Measurements from ENCODE around the gene HLA-DRA.

The HLA-DRA gene

DNA sequence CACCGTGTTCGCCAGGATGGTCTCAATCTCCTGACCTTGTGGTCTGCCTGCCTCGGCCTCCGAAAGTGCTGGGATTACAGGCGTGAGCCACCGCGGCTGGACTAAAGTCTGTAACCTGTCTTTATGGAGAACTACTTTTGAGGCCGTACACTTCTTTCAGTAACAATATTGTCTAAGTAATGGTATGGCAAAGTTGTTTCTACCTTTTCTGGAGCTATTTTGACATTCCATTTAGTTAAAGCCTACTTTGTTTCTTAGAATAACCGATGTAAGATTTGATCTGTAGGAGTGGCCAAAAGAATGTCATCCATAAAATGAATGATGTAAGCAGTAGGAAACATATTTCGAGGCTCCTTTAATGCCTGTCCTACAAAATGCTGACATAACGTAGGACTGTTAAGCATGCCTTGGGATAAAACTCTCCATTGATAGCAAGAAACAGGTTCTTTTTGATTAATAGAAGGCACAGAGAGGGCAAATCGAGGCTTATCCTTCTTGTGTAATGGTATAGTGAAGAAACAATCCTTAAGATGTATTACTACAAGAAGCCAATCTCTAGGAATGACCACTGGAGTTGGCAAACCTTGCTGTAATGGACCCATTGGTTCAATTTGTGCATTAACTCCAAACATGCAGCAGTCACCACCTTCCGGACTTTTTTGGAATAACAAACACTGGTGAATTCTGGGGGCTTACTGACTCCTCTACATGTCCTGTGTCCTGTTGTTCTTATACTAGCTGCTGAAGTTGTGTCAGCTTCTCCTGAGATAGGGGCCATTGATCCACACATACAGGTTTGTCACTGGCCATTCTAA is 35.9 kb downstream of the HLA-DRA start:
- no peak for DNase-seq (ENCODE audit: low read depth)

DNA sequence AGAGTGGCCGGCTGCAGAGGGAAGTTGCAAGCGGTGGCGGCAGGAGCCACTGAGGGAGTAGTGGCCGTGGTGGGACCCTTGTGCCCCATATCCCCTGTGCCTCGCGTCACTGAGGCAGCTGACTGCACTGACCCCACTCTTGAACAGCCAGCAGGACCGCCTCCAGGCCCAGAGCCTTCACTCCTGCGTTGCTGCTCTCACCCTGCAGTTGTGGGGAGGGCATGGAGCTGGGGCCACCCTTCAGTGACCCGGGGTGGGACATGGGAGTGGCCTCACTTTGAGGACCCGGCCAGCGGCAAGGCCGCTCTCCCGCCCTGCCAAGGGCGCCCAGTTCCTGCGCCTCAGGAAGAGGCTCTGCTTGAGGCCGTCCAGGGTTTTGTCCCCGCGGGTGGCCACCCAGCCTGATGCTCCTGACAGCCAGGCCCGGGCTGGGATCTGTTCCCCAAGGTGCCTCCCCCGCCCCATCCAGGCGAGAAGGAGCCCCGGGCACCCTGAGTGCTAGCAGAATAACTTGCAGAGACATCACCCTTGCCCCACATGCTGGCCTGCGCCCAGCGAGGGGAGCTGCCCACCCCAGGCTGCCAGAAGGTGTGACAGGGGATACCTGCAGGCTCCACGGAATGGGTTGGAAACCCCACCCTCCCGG is 44.4 kb downstream of the HLA-DRA start:
- DNase-seq (ENCODE audit: low read depth): no peak

DNA sequence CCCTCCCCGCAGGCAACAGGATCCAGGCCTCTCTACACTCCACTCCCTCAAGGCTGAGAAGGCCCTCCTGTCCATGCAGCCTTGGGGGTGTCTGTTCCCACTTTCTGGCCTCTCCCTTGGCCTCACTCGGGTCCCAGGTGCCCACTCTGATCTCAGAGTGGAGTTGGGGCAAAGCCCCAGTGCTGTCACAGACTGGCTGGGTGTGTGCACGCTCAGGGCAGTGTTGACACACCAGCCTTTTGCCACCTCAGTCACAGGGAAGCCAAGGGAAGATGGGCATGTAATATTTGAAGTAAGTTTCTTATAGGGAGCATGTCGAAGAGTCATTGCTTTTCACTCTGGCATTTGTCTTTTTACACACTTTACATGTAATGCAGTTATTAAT is 44.9 kb downstream of the HLA-DRA start:
- DNase-seq (ENCODE audit: low read depth): no peak

DNA sequence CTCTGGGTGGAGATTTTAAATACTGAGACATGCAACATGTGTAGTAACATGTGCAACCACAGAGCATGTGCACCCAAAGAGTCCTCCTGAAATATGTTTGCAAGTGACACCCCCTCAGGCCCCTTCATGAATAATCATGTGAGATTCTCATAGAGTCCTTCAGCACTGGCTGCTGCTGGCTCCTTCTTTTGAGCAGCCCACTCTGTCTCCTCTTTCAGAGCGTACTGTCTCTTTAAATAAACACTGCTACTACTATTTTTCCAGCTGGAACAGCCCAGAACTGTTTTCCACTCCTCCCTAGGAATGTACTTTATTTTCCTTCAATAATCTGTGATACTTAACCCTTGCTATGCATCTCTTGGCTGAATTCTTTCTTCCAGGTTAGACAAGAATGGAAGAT is 48.4 kb downstream of the HLA-DRA start:
- DNase-seq (ENCODE audit: low read depth): no peak

DNA sequence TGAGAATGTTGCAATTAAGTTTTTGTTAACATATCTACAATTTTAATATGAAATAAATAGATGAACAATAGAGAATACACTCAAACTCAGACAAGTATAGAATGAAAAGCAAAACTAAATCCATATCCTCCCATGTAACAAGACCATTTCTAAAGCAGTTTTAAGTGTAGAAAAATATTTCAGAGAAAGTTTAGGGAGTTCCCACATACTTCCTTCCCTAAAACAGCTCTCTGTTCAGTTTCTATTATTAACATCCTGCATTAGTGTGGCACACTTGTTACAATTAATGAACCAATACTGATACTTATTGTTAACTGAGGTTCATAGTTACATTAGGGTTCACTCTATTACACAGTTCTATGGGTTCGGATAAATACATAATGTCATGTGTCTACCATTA is 52.0 kb downstream of the HLA-DRA start:
- no peak for DNase-seq (ENCODE audit: low read depth)

DNA sequence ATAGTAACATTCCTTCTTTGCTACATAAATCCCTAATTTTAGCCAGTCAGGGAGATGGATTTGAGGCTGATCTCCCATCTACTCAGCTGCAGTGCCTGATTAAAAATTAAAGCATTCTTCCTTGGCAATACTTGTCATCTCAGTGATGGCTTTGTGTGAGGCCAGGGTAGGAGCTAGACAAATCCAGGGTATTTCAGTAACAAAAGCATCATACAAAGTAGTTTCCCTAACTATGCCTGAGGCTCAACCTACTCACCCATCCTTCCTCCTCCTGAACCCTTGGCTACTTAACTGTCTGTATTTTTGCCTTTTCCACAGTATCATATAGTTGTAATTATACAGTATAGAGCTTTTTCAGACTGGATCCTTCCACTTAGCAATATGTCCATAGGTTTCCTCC is 52.7 kb downstream of the HLA-DRA start:
- DNase-seq (ENCODE audit: low read depth): no peak
